ENCODE data around the gene PITPNC1. TPM values are rescaled to one million over a fixed set of nuclear protein-coding genes. Genes with fewer than 3 reads are reported as not detected.

Gene PITPNC1
- total and polyA plus RNA-seq, 2 of the 13 experiments (the other 11 are each of a cell fraction or from before 2014, with no cell fraction given): 4.1 to 5.7 TPM

- peak; percentile 86; the same call in 1 of the 2 replicates for TF ChIP-seq ZNF510 (CRISPR knock-in tag; IDR thresholded peaks at IDR 0.05; ENCODE audit: low read depth)
- TF ChIP-seq ZNF574 (CRISPR knock-in tag; IDR thresholded peaks at IDR 0.05): 0 out of 2 replicates have a peak, but pooled peaks have one; percentile 22
- no peak for TF ChIP-seq ZNF441 (CRISPR knock-in tag; IDR thresholded peaks at IDR 0.05; ENCODE audit: borderline replicate concordance)
- no peak for TF ChIP-seq PRDM10 (CRISPR knock-in tag; IDR thresholded peaks at IDR 0.05; ENCODE audit: low read depth)
- TF ChIP-seq XRCC5 (optimal IDR thresholded peaks at IDR 0.05; ENCODE audit: low read length): no peak
- TF ChIP-seq PHF21A (CRISPR knock-in tag; IDR thresholded peaks at IDR 0.05): 0 out of 2 replicates have a peak, but pooled peaks have one; percentile 14
- peak; percentile 36; the same call in 1 of the 2 replicates for TF ChIP-seq ZNF296 (CRISPR knock-in tag; conservative IDR thresholded peaks at IDR 0.05)
- TF ChIP-seq ZNF503 (CRISPR knock-in tag; IDR thresholded peaks at IDR 0.05): 0 out of 2 replicates have a peak, but pooled peaks have one; percentile 19
- TF ChIP-seq MAX (IDR thresholded peaks at IDR 0.05): 0 out of 2 replicates have a peak, but pooled peaks have one; percentile 25
- TF ChIP-seq NCOA2 (CRISPR knock-in tag; IDR thresholded peaks at IDR 0.05): 0 out of 2 replicates have a peak, but pooled peaks have one; percentile 11
- TF ChIP-seq ZEB1 (IDR thresholded peaks at IDR 0.05; ENCODE audit: insufficient replicate concordance, low read depth): no peak
- TF ChIP-seq ZBTB39 (CRISPR knock-in tag; IDR thresholded peaks at IDR 0.05): no peak
- 0 out of 2 replicates have a peak, but pooled peaks have one; percentile 23 for TF ChIP-seq FOXO1 (CRISPR knock-in tag; IDR thresholded peaks at IDR 0.05)
These were observed 690 bp downstream of the PITPNC1 start (continued) for GRCh38 chr17:67377488-67378453.
